Measurements from ENCODE around the gene OPRPN.

DNA sequence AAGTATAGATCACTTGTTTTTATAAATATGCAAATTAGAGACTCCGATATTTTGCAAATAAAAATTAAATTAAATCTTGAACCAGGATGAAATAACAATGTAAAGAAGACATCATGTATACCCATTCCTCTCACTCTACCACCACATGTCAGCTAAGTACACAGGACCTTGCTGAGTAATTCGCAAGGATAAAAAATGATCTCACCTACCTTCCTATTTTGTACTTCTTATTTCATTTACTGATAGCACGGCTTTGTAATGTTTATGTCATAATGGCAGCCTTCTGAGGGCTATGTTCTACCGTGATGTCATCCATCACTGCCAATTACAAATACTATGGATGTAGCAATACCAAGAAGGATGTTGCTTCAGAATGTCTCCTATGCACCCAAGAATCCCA is 25.8 kb upstream of the OPRPN start:
- TF ChIP-seq REST (tag by site-specific recombination; IDR thresholded peaks at IDR 0.05) (no peak), YY1 (tag by site-specific recombination; IDR thresholded peaks at IDR 0.05) (no peak), ZNF175 (tag by site-specific recombination; IDR thresholded peaks at IDR 0.05) (no peak), ZNF202 (tag by site-specific recombination; IDR thresholded peaks at IDR 0.05; ENCODE audit: borderline replicate concordance) (no peak), TCF7L2 (IDR thresholded peaks at IDR 0.05; ENCODE audit: borderline replicate concordance, low read depth, low read length) (no peak), ZBTB11 (tag by site-specific recombination; conservative IDR thresholded peaks at IDR 0.05; ENCODE audit: low read depth) (no peak), ZNF518A (tag by site-specific recombination; conservative IDR thresholded peaks at IDR 0.05; ENCODE audit: low read depth) (no peak), ZNF292 (tag by site-specific recombination; IDR thresholded peaks at IDR 0.05; ENCODE audit: borderline replicate concordance, low read depth) (no peak), GLIS1 (tag by site-specific recombination; IDR thresholded peaks at IDR 0.05) (no peak), ZBTB17 (tag by site-specific recombination; IDR thresholded peaks at IDR 0.05) (no peak), ZNF423 (tag by site-specific recombination; IDR thresholded peaks at IDR 0.05) (no peak)
- TF ChIP-seq, protein P1, sequence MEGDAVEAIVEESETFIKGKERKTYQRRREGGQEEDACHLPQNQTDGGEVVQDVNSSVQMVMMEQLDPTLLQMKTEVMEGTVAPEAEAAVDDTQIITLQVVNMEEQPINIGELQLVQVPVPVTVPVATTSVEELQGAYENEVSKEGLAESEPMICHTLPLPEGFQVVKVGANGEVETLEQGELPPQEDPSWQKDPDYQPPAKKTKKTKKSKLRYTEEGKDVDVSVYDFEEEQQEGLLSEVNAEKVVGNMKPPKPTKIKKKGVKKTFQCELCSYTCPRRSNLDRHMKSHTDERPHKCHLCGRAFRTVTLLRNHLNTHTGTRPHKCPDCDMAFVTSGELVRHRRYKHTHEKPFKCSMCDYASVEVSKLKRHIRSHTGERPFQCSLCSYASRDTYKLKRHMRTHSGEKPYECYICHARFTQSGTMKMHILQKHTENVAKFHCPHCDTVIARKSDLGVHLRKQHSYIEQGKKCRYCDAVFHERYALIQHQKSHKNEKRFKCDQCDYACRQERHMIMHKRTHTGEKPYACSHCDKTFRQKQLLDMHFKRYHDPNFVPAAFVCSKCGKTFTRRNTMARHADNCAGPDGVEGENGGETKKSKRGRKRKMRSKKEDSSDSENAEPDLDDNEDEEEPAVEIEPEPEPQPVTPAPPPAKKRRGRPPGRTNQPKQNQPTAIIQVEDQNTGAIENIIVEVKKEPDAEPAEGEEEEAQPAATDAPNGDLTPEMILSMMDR (tag by site-specific recombination; IDR thresholded peaks at IDR 0.05), result no peak
- TF ChIP-seq, protein P2, sequence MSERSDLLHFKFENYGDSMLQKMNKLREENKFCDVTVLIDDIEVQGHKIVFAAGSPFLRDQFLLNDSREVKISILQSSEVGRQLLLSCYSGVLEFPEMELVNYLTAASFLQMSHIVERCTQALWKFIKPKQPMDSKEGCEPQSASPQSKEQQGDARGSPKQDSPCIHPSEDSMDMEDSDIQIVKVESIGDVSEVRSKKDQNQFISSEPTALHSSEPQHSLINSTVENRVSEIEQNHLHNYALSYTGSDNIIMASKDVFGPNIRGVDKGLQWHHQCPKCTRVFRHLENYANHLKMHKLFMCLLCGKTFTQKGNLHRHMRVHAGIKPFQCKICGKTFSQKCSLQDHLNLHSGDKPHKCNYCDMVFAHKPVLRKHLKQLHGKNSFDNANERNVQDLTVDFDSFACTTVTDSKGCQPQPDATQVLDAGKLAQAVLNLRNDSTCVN (tag by site-specific recombination; optimal IDR thresholded peaks at IDR 0.05), result no peak
- TF ChIP-seq, protein P3, sequence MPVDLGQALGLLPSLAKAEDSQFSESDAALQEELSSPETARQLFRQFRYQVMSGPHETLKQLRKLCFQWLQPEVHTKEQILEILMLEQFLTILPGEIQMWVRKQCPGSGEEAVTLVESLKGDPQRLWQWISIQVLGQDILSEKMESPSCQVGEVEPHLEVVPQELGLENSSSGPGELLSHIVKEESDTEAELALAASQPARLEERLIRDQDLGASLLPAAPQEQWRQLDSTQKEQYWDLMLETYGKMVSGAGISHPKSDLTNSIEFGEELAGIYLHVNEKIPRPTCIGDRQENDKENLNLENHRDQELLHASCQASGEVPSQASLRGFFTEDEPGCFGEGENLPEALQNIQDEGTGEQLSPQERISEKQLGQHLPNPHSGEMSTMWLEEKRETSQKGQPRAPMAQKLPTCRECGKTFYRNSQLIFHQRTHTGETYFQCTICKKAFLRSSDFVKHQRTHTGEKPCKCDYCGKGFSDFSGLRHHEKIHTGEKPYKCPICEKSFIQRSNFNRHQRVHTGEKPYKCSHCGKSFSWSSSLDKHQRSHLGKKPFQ (tag by site-specific recombination; IDR thresholded peaks at IDR 0.05), result no peak
